Astrocyte (in vitro differentiated cells and primary cell): ENCODE measurements around the gene RNF5. TPM values are rescaled to one million over a fixed set of nuclear protein-coding genes. Genes with fewer than 3 reads are reported as not detected.

ENCODE experiments used
- DNase-seq: peaks from one replicate; pipeline ENCODE4 v3.0.0-alpha.2; 2010; ENCODE audit warnings: low read depth
- FAIRE-seq: peaks from 2 replicates; lab custom pipeline; 2011; peaks lifted over from hg19 to GRCh38; lab: Jason Lieb, UNC
- H2AFZ ChIP-seq: 2 replicates; pipeline ENCODE4 v1.6.0; 2012; ENCODE audit warnings: low read depth, low read length, inconsistent platforms
- H3K27ac ChIP-seq: 2 replicates; pipeline ENCODE4 v1.5.1; 2011; ENCODE audit warnings: low read depth, low read length, inconsistent platforms
- H3K27me3 ChIP-seq: 2 replicates; pipeline ENCODE4 v1.6.0; 2011; ENCODE audit warnings: low read length, inconsistent platforms; ENCODE audit not compliant: insufficient read depth
- H3K36me3 ChIP-seq: 2 replicates; pipeline ENCODE4 v1.5.1; 2011; ENCODE audit warnings: low read length, inconsistent platforms; ENCODE audit not compliant: insufficient read depth
- H3K4me1 ChIP-seq: 2 replicates; pipeline ENCODE4 v1.5.1; 2011; ENCODE audit warnings: low read length, inconsistent platforms; ENCODE audit not compliant: insufficient read depth
- H3K4me2 ChIP-seq: 2 replicates; pipeline ENCODE4 v1.6.0; 2012; ENCODE audit warnings: low read length, inconsistent platforms
- H3K4me3 ChIP-seq: 2 replicates; pipeline ENCODE4 v1.5.1; 2011; ENCODE audit warnings: low read depth, mild to moderate bottlenecking, low read length, inconsistent platforms; ENCODE audit not compliant: insufficient read depth
- H3K79me2 ChIP-seq: 2 replicates; pipeline ENCODE4 v1.6.0; 2012; ENCODE audit warnings: mild to moderate bottlenecking, low read length, inconsistent platforms; ENCODE audit not compliant: insufficient read depth
- H3K9ac ChIP-seq: 2 replicates; pipeline ENCODE4 v1.6.0; 2012; ENCODE audit warnings: mild to moderate bottlenecking, low read length, inconsistent platforms
- H3K9me3 ChIP-seq: 2 replicates; pipeline ENCODE4 v1.5.1; 2012; ENCODE audit warnings: low read depth, mild to moderate bottlenecking, low read length, inconsistent platforms; ENCODE audit not compliant: insufficient read depth
- H4K20me1 ChIP-seq: 2 replicates; pipeline ENCODE4 v1.6.0; 2012; ENCODE audit warnings: low read length, inconsistent platforms; ENCODE audit not compliant: insufficient read depth
- H3K27ac Mint-ChIP-seq: one replicate; pipeline ENCODE4 v1.8.0; 2021; ENCODE audit warnings: mild to moderate bottlenecking, mixed read lengths; ENCODE audit not compliant: unreplicated experiment
- H3K27me3 Mint-ChIP-seq: one replicate; pipeline ENCODE4 v1.8.0; 2021; ENCODE audit warnings: low read depth, mixed read lengths; ENCODE audit not compliant: unreplicated experiment
- H3K36me3 Mint-ChIP-seq: one replicate; pipeline ENCODE4 v1.8.0; 2021; ENCODE audit warnings: low read depth, mixed read lengths; ENCODE audit not compliant: unreplicated experiment
- H3K4me1 Mint-ChIP-seq: one replicate; pipeline ENCODE4 v1.8.0; 2021; ENCODE audit warnings: low read depth, mixed read lengths; ENCODE audit not compliant: unreplicated experiment
- H3K4me3 Mint-ChIP-seq: one replicate; pipeline ENCODE4 v1.8.0; 2021; ENCODE audit warnings: mild to moderate bottlenecking, moderate library complexity, mixed read lengths; ENCODE audit not compliant: unreplicated experiment
- H3K9me3 Mint-ChIP-seq: one replicate; pipeline ENCODE4 v1.8.0; 2021; ENCODE audit warnings: mild to moderate bottlenecking, mixed read lengths; ENCODE audit not compliant: unreplicated experiment
- EZH2 ChIP-seq: IDR thresholded peaks from 2 replicates; pipeline ENCODE4 v1.6.1; 2012; ENCODE audit warnings: mild to moderate bottlenecking, low read length, inconsistent platforms; ENCODE audit not compliant: insufficient read depth
- total RNA-seq: library from RNA; stranded (reverse); gene quantifications from 2 replicates; pipeline ENCODE4 v1.2.1, GENCODE V29; 2021
- TF ChIP-seq, protein P1 (sequence below): IDR thresholded peaks from 2 replicates; pipeline ENCODE4 v1.5.1; 2011; ENCODE audit warnings: low read depth, mild to moderate bottlenecking, inconsistent platforms, low read length, moderate library complexity; ENCODE audit not compliant: insufficient read depth

RNF5 gene
- total RNA-seq, 1 donor from 2014 or later: 59.0 TPM

DNA sequence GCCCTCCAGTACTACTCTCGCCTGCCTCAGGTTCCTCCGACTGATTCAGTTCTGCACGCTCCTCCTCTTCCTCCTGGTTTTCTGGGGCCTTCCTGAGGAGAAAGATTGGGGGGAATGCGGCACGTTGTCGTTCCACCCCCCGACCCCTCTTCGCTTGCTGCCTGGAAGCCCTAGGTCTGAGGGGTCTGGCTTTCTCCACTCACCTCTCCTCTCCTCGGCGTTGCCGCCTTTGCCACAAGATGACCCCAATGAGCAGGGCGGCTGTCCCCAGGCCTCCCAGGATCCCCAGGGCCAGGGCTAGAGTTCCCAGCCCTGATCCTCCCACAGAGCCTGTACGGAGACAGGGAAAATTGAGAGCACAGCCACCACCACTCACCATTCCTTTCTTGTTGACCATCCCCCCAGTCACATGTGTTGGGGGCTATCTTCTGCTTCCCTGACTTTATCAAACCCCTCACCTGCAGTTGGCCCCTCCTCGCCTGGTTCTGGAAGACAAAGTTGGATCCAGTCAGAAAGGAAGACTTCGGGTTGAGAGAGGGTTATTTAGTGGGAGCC lies 3.0 kb downstream of the RNF5 start:
- Histone ChIP-seq H3K4me1 (peaks cover 23% of the 10 kb centered on the region), H3K4me2 (no peak overlapping the region), H3K4me3 (no peak overlapping the region), H3K36me3 (peaks cover 11% of the 10 kb centered on the region), H2AFZ (no peak overlapping the region), H3K9ac (no peak overlapping the region), H4K20me1 (no peaks in the 10 kb centered on the region), H3K79me2 (peaks cover 11% of the 10 kb centered on the region), H3K27me3 (no peaks in the 10 kb centered on the region), H3K9me3 (no peaks in the 10 kb centered on the region), H3K27ac (no peak overlapping the region)
- Mint-ChIP-seq H3K27ac (no peak overlapping the region), H3K4me1 (peaks cover 25% of the 10 kb centered on the region), H3K9me3 (no peaks in the 10 kb centered on the region), H3K36me3 (peaks cover 11% of the 10 kb centered on the region), H3K4me3 (no peak overlapping the region), H3K27me3 (no peaks in the 10 kb centered on the region)
- no peak for FAIRE-seq
- no peak for TF ChIP-seq EZH2
- TF ChIP-seq, protein P1, sequence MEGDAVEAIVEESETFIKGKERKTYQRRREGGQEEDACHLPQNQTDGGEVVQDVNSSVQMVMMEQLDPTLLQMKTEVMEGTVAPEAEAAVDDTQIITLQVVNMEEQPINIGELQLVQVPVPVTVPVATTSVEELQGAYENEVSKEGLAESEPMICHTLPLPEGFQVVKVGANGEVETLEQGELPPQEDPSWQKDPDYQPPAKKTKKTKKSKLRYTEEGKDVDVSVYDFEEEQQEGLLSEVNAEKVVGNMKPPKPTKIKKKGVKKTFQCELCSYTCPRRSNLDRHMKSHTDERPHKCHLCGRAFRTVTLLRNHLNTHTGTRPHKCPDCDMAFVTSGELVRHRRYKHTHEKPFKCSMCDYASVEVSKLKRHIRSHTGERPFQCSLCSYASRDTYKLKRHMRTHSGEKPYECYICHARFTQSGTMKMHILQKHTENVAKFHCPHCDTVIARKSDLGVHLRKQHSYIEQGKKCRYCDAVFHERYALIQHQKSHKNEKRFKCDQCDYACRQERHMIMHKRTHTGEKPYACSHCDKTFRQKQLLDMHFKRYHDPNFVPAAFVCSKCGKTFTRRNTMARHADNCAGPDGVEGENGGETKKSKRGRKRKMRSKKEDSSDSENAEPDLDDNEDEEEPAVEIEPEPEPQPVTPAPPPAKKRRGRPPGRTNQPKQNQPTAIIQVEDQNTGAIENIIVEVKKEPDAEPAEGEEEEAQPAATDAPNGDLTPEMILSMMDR: no peak
- no peak for DNase-seq

DNA sequence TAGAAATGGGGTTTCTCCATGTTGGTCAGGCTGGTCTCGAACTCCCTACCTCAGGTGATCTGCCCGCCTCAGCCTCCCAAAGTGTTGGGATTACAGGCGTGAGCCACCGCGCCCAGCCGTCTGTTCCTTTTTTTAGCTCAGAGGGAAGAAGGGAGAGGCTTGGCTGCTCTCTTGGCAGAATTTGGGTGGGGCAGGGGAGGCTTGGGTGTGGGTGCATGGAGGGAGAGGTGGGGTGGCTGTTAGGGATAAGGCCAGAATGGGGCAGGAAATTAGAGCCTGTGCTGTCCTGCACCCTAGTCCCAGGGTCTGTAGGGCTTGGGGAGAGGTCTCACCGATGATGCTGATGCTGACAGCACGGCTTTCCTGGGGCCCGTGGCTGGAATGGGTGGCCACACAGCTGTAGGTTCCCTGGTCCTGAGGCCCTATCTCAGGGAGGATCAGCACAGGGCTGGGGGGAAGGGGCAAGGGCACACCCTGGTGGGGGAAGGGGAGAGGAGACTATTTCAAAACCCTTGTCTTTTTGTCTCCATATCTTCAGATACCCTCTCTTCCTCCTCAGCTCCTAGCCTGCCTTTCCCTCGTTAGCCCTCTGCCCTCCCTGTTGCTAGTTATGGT lies 3.8 kb downstream of the RNF5 start:
- FAIRE-seq: no peak
- Histone ChIP-seq H3K36me3 (peaks cover 15% of the 10 kb centered on the region), H3K4me3 (no peak overlapping the region), H3K27me3 (no peaks in the 10 kb centered on the region), H3K4me2 (no peak overlapping the region), H3K4me1 (peaks cover 15% of the 10 kb centered on the region), H4K20me1 (no peaks in the 10 kb centered on the region), H2AFZ (no peak overlapping the region), H3K9ac (no peak overlapping the region), H3K27ac (no peak overlapping the region), H3K9me3 (no peaks in the 10 kb centered on the region), H3K79me2 (peaks cover 13% of the 10 kb centered on the region)
- no peak for DNase-seq
- H3K27me3 Mint-ChIP-seq: no peaks in the 10 kb centered on the region
- H3K4me3 Mint-ChIP-seq: no peak overlapping the region
- peaks cover 23% of the 10 kb centered on the region for H3K4me1 Mint-ChIP-seq
- H3K36me3 Mint-ChIP-seq: peaks cover 16% of the 10 kb centered on the region
- TF ChIP-seq EZH2: no peak
- TF ChIP-seq, protein P1: no peak
- H3K27ac Mint-ChIP-seq: no peak overlapping the region
- no peaks in the 10 kb centered on the region for H3K9me3 Mint-ChIP-seq

DNA sequence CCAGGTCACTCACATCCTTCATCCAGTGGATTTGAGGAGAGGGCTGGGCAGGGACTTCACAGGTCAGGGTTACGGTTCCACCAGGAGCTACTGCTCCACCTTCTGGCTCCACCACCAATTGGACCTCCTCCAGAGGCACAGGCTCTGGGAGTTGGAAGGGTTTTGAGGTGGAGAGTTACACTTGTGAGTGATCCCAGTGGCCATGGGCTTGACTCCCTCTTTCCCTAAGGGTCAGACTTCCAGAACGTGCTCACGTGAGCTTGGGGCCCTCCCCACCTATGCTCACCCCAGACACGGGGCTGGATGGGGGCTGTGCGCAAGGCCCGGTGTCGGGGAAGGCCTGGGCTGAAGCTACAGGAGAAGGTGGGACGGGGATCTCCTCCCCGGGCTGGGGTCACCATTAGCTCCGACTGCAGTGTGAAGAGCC lies 4.4 kb downstream of the RNF5 start:
- no peak overlapping the region for H3K27ac ChIP-seq
- no peak for DNase-seq
- H3K4me3 Mint-ChIP-seq: no peak overlapping the region
- peaks cover 11% of the 10 kb centered on the region for H3K4me1 ChIP-seq
- no peak overlapping the region for H3K4me3 ChIP-seq
- no peaks in the 10 kb centered on the region for H3K9me3 ChIP-seq
- peaks cover 18% of the 10 kb centered on the region for H3K36me3 ChIP-seq
- no peak overlapping the region for H3K27ac Mint-ChIP-seq
- H3K9ac ChIP-seq: no peak overlapping the region
- H3K27me3 Mint-ChIP-seq: no peaks in the 10 kb centered on the region
- peaks cover 21% of the 10 kb centered on the region for H3K36me3 Mint-ChIP-seq
- H4K20me1 ChIP-seq: no peaks in the 10 kb centered on the region
- no peak for TF ChIP-seq EZH2
- TF ChIP-seq, protein P1: no peak
- H2AFZ ChIP-seq: no peak overlapping the region
- no peak for FAIRE-seq
- H3K9me3 Mint-ChIP-seq: no peaks in the 10 kb centered on the region
- no peaks in the 10 kb centered on the region for H3K27me3 ChIP-seq
- peaks cover 25% of the 10 kb centered on the region for H3K4me1 Mint-ChIP-seq
- no peak overlapping the region for H3K4me2 ChIP-seq
- peaks cover 19% of the 10 kb centered on the region for H3K79me2 ChIP-seq
